Measurements from ENCODE around the gene TREX2. TPM values are rescaled to one million over a fixed set of nuclear protein-coding genes. Genes with fewer than 3 reads are reported as not detected.

The TREX2 gene
- total RNA-seq, 1 experiment from 2014 or later = 1.1 TPM

GRCh38 chrX:153473126-153473525 is 27.3 kb upstream of the TREX2 start:
- no peaks in the 10 kb centered on the region; the same call in 1 of the 2 replicates for H3K79me2 ChIP-seq (ENCODE audit: insufficient read depth, low read length)

More at GRCh38 chrX:153473126-153473525, 27.3 kb upstream of the TREX2 start:
- Histone ChIP-seq H4K8ac (replicated peaks; ENCODE audit: insufficient read length, low read depth, low read length) (no peak overlapping the region), H3K18ac (ENCODE audit: insufficient read length, low read depth, low read length) (no peak overlapping the region), H3K9me3 (ENCODE audit: control insufficient read depth, low read depth, low read length) (peaks cover 21% of the 10 kb centered on the region), H4K91ac (ENCODE audit: insufficient read length, low read depth, low read length) (no peak overlapping the region), H4K20me1 (ENCODE audit: control insufficient read depth, insufficient read depth, insufficient read length) (no peaks in the 10 kb centered on the region), H3K27ac (ENCODE audit: insufficient read length, low read depth, low read length) (no peak overlapping the region), H3K27me3 (ENCODE audit: insufficient read depth, low read length) (peaks cover 3% of the 10 kb centered on the region), H2BK5ac (ENCODE audit: insufficient read length, low read length) (no peak overlapping the region), H3K4me2 (ENCODE audit: insufficient read depth, insufficient read length, low read length) (no peak overlapping the region), H3K14ac (ENCODE audit: insufficient read depth, low read length) (no peak overlapping the region), H3K4me1 (ENCODE audit: insufficient read depth, low read length) (no peaks in the 10 kb centered on the region; the same call in 1 of the 2 replicates), H2AFZ (ENCODE audit: low read length) (no peak overlapping the region), H3K56ac (ENCODE audit: insufficient read length, low read depth, low read length) (no peak overlapping the region), H2BK12ac (ENCODE audit: insufficient read length, low read depth, low read length) (no peak overlapping the region), H3T11ph (ENCODE audit: low read length) (no peak overlapping the region), H2AK5ac (ENCODE audit: insufficient read length, low read length) (no peak overlapping the region), H4K5ac (ENCODE audit: insufficient read length, low read depth, low read length) (no peak overlapping the region), H3K79me1 (ENCODE audit: insufficient read depth, low read depth, low read length, poor library complexity, severe bottlenecking) (no peaks in the 10 kb centered on the region), H2BK20ac (ENCODE audit: low read depth, low read length, poor library complexity, severe bottlenecking) (no peak overlapping the region), H2BK15ac (ENCODE audit: low read depth, low read length) (no peak overlapping the region), H3K23ac (ENCODE audit: insufficient read length, low read depth, low read length) (no peak overlapping the region), H3K23me2 (ENCODE audit: insufficient read length, low read depth, low read length, poor library complexity, severe bottlenecking) (peaks cover 6% of the 10 kb centered on the region), H3K4ac (ENCODE audit: low read depth, low read length) (no peak overlapping the region), H2BK120ac (ENCODE audit: low read depth, low read length, poor library complexity, severe bottlenecking) (no peak overlapping the region), H3K9ac (ENCODE audit: extremely low read depth, insufficient read length, low read length) (no peak overlapping the region)
- DNase-seq = no peak
- Mint-ChIP-seq H3K4me1 (peaks cover 2% of the 10 kb centered on the region in 2 experiments; a peak in 3 of 4 replicates), H3K9me3 (peaks cover 47 to 72% of the 10 kb centered on the region in 2 experiments), H3K27me3 (ENCODE audit: low read depth) (peaks cover 34% of the 10 kb centered on the region), H3K4me3 (no peak overlapping the region; a peak in 1 of 5 replicates), H3K27ac (no peak overlapping the region), H3K36me3 (ENCODE audit: insufficient read depth in 1 of 3, low read depth in 3 of 3) (peaks cover 3 to 13% (median 8%) of the 10 kb centered on the region in 3 experiments; a peak in 5 of 7 replicates)
- no CpG with 5 or more reads among the region's 10 CpGs for WGBS (ENCODE audit: extremely low coverage, insufficient read length, low lambda C conversion rate)
- TF ChIP-seq, protein P1, sequence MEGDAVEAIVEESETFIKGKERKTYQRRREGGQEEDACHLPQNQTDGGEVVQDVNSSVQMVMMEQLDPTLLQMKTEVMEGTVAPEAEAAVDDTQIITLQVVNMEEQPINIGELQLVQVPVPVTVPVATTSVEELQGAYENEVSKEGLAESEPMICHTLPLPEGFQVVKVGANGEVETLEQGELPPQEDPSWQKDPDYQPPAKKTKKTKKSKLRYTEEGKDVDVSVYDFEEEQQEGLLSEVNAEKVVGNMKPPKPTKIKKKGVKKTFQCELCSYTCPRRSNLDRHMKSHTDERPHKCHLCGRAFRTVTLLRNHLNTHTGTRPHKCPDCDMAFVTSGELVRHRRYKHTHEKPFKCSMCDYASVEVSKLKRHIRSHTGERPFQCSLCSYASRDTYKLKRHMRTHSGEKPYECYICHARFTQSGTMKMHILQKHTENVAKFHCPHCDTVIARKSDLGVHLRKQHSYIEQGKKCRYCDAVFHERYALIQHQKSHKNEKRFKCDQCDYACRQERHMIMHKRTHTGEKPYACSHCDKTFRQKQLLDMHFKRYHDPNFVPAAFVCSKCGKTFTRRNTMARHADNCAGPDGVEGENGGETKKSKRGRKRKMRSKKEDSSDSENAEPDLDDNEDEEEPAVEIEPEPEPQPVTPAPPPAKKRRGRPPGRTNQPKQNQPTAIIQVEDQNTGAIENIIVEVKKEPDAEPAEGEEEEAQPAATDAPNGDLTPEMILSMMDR (conservative IDR thresholded peaks at IDR 0.05) = no peak

All from H9 (cell line).